ENCODE measurements around the gene CDH15.

Gene CDH15

GRCh38 chr16:89136931-89137330, 34.6 kb upstream of the CDH15 start:
- no peak for DNase-seq (ENCODE audit: low read depth in 2 of 2)
- H3K4me3 ChIP-seq (replicated peaks in 1 of 2; ENCODE audit: low read depth in 2 of 2, low read length in 2 of 2) = no peak overlapping the region
- no peak for TF ChIP-seq CTCF (IDR thresholded peaks at IDR 0.05; ENCODE audit: low read depth, low read length)

- no peak for DNase-seq (ENCODE audit: low read depth in 2 of 2)
- no peak for TF ChIP-seq CTCF (IDR thresholded peaks at IDR 0.05; ENCODE audit: low read depth, low read length)
Observed at GRCh38 chr16:89137666-89138512, 33.7 kb upstream of the CDH15 start.

GRCh38 chr16:89138513-89138795, 33.1 kb upstream of the CDH15 start:
- no peak for TF ChIP-seq CTCF (IDR thresholded peaks at IDR 0.05; ENCODE audit: low read depth, low read length)
- no peak for DNase-seq (ENCODE audit: low read depth in 2 of 2)
- no peak overlapping the region for H3K4me3 ChIP-seq (replicated peaks in 1 of 2; ENCODE audit: low read depth in 2 of 2, low read length in 2 of 2)

More at GRCh38 chr16:89137666-89138512, 33.7 kb upstream of the CDH15 start:
- H3K4me3 ChIP-seq (replicated peaks in 1 of 2; ENCODE audit: low read depth in 2 of 2, low read length in 2 of 2) = no peak overlapping the region

- no peak for DNase-seq (ENCODE audit: low read depth in 2 of 2)
- H3K4me3 ChIP-seq (replicated peaks in 1 of 2; ENCODE audit: low read depth in 2 of 2, low read length in 2 of 2) = no peak overlapping the region
- no peak for TF ChIP-seq CTCF (IDR thresholded peaks at IDR 0.05; ENCODE audit: low read depth, low read length)
Observed at GRCh38 chr16:89138843-89139520, 32.6 kb upstream of the CDH15 start.

GRCh38 chr16:89139907-89140361, 31.6 kb upstream of the CDH15 start:
- no peak for TF ChIP-seq CTCF (IDR thresholded peaks at IDR 0.05; ENCODE audit: low read depth, low read length)
- no peak overlapping the region for H3K4me3 ChIP-seq (replicated peaks in 1 of 2; ENCODE audit: low read depth in 2 of 2, low read length in 2 of 2)
- DNase-seq (ENCODE audit: low read depth in 2 of 2) = no peak

GRCh38 chr16:89140401-89140800, 31.1 kb upstream of the CDH15 start:
- no peak for TF ChIP-seq CTCF (IDR thresholded peaks at IDR 0.05; ENCODE audit: low read depth, low read length)
- DNase-seq (ENCODE audit: low read depth in 2 of 2) = no peak
- H3K4me3 ChIP-seq (replicated peaks in 1 of 2; ENCODE audit: low read depth in 2 of 2, low read length in 2 of 2) = no peak overlapping the region
